Measurements from ENCODE around the gene SLC19A2. TPM values are rescaled to one million over a fixed set of nuclear protein-coding genes. Genes with fewer than 3 reads are reported as not detected.
A peak's percentile ranks its signal among the peaks of the same experiment; 100 is the strongest.

SLC19A2 gene
- total RNA-seq, 1 experiment from 2014 or later, result 8.4 TPM

- no peak for DNase-seq (ENCODE audit: low spot score)
These were observed 11.3 kb downstream of the SLC19A2 start for GRCh38 chr1:169474302-169474995.

- no peak for DNase-seq (ENCODE audit: low spot score)
These were observed 12.4 kb downstream of the SLC19A2 start for GRCh38 chr1:169473347-169473746.

- no peak for DNase-seq (ENCODE audit: low spot score)
These were observed 13.0 kb downstream of the SLC19A2 start for GRCh38 chr1:169472738-169473137.

GRCh38 chr1:169468982-169469381 is 16.8 kb downstream of the SLC19A2 start:
- DNase-seq (ENCODE audit: low spot score), result no peak

- peak; percentile 60 for DNase-seq (ENCODE audit: low spot score)
These were observed 19.2 kb downstream of the SLC19A2 start for GRCh38 chr1:169466259-169467230.

- DNase-seq (ENCODE audit: low spot score), result no peak
These were observed 20.5 kb downstream of the SLC19A2 start for GRCh38 chr1:169465281-169465680.

GRCh38 chr1:169462385-169462784 is 23.4 kb downstream of the SLC19A2 start:
- DNase-seq (ENCODE audit: low spot score), result no peak

- no peak for DNase-seq (ENCODE audit: low spot score)
These were observed 24.2 kb downstream of the SLC19A2 start for GRCh38 chr1:169461390-169462000.

GRCh38 chr1:169460191-169460833 is 25.4 kb downstream of the SLC19A2 start:
- DNase-seq (ENCODE audit: low spot score), result no peak

GRCh38 chr1:169457443-169457842 is 28.3 kb downstream of the SLC19A2 start:
- DNase-seq (ENCODE audit: low spot score), result no peak

- DNase-seq (ENCODE audit: low spot score), result no peak
These were observed 29.7 kb downstream of the SLC19A2 start for GRCh38 chr1:169456029-169456428.

- no peak for DNase-seq (ENCODE audit: low spot score)
These were observed 32.8 kb downstream of the SLC19A2 start for GRCh38 chr1:169452921-169453320.

- DNase-seq (ENCODE audit: low spot score), result no peak
These were observed 34.4 kb downstream of the SLC19A2 start for GRCh38 chr1:169451218-169451824.

GRCh38 chr1:169443923-169444322 is 41.8 kb downstream of the SLC19A2 start:
- DNase-seq (ENCODE audit: low spot score), result no peak

- peak; percentile 17 for DNase-seq (ENCODE audit: low spot score)
These were observed 58.6 kb downstream of the SLC19A2 start, which contains the start of gene CCDC181 for GRCh38 chr1:169427081-169427641. CCDC181 (minus strand) TSS chr1:169427474; CDS start chr1:169424927, 2,547 bp downstream.

- no peak for DNase-seq (ENCODE audit: low spot score)
These were observed 59.5 kb downstream of the SLC19A2 start for GRCh38 chr1:169426174-169426705.

- DNase-seq (ENCODE audit: low spot score), result no peak
These were observed 64.4 kb downstream of the SLC19A2 start for GRCh38 chr1:169421309-169421708.

GRCh38 chr1:169414952-169415351 is 70.8 kb downstream of the SLC19A2 start:
- DNase-seq (ENCODE audit: low spot score), result no peak
